ENCODE data around the gene YIPF1.
"Not testable (repeated sequence)": the region's sequence is repeated elsewhere in the genome, so short reads cannot be mapped to it uniquely, and the experiment has no call there.

The YIPF1 gene

DNA sequence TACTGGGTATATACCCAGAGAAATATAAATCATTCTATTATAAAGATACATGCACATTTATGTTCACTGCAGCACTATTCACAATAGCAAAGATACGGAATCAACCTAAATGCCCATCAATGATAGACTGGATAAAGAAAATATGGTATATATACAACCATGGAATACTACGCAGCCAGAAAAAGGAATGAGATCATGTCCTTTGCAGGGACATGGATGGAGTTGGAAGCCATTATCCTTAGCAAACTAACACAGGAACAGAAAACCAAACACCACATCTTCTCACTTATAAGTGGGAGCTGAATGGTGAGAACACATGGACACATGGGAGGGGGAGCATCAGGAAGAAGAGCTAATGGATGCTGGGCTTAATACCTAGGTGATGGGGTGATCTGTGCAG lies 7.7 kb downstream of the YIPF1 start:
- H3K4me3 Mint-ChIP-seq; H3K4me1 Mint-ChIP-seq (ENCODE audit: low read depth); H3K27ac Mint-ChIP-seq; H3K27me3 Mint-ChIP-seq (ENCODE audit: low read depth); H3K9me3 Mint-ChIP-seq: not testable (repeated sequence)
- peaks cover 38% of the 10 kb centered on the region for H3K36me3 Mint-ChIP-seq (ENCODE audit: low read depth)

DNA sequence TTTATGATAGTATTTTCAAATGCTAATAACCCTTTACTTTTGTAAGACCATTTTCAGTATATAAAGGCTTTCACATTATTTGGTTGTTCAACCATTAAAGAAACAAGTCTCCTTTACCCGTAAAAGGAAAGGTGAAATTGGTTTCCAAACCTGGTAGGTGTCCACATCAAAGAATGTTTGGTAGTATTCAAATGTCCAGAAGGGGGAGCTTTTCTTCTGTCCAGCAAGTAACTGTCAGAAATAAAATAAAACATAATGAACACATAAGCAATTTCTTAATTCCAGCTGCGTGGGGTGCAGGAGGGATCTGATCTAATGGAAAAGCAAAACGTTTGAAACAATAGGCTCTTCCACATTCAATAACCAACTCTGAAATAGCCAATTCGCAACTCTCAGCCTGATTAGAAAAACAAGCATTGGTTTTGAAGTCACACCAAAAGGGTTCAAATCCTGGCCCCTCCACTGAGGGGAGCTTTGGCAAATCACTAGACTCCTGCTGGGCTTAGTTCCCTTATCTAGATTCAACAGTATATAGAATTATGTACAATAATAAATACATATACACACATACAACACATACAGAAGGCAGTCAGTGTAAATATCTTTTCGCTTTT lies 11.0 kb downstream of the YIPF1 start:
- H3K9me3 Mint-ChIP-seq = peaks cover 4% of the 10 kb centered on the region
- H3K4me1 Mint-ChIP-seq (ENCODE audit: low read depth) = no peaks in the 10 kb centered on the region
- H3K27ac Mint-ChIP-seq = no peak overlapping the region
- no peaks in the 10 kb centered on the region for H3K27me3 Mint-ChIP-seq (ENCODE audit: low read depth)
- peaks cover 37% of the 10 kb centered on the region for H3K36me3 Mint-ChIP-seq (ENCODE audit: low read depth)
- no peak overlapping the region for H3K4me3 Mint-ChIP-seq

GRCh38 chr1:53875150-53875549 lies 14.4 kb downstream of the YIPF1 start:
- not testable (repeated sequence) for H3K4me3 Mint-ChIP-seq; H3K9me3 Mint-ChIP-seq; H3K4me1 Mint-ChIP-seq (ENCODE audit: low read depth); H3K27ac Mint-ChIP-seq; H3K27me3 Mint-ChIP-seq (ENCODE audit: low read depth)
- H3K36me3 Mint-ChIP-seq (ENCODE audit: low read depth) = peaks cover 26% of the 10 kb centered on the region

DNA sequence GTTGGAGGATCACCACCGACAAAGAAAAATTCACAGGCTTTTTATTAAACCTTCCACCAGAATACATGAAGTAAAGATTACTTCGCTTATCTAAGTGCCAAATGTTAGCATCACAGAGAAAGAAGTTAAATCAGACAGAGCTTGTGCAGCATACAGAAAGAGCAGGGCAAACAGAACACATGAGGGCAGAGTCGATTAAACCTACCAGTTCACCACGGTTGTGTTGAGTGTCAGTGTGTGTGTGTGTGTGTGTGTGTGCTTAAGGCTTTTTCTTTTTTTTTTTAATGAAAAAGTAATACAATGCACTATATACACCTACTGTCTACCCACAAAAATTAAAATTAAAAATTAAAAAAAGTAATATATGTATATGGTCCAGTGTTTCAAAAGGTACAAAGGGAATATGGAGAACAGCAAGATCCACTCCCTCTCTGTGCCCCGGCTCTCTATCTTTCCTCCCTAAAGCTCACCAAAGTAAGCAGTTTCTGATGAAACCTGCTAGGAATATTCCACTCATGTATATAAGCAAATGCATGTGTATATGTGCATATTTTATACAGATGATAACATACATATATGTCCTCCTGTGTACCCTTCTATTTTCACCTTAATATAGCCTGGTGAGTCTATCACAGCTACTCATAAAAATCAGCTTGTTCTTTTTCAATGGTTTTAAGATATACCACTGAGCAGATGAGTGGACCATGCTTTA lies 17.7 kb downstream of the YIPF1 start:
- Mint-ChIP-seq H3K9me3 (no peaks in the 10 kb centered on the region), H3K4me3 (no peak overlapping the region), H3K4me1 (ENCODE audit: low read depth) (no peaks in the 10 kb centered on the region), H3K27me3 (ENCODE audit: low read depth) (no peaks in the 10 kb centered on the region), H3K36me3 (ENCODE audit: low read depth) (peaks cover 21% of the 10 kb centered on the region), H3K27ac (no peak overlapping the region)

GRCh38 chr1:53871221-53871620 lies 18.4 kb downstream of the YIPF1 start:
- Mint-ChIP-seq H3K4me3 (no peak overlapping the region), H3K27me3 (ENCODE audit: low read depth) (no peaks in the 10 kb centered on the region), H3K9me3 (no peaks in the 10 kb centered on the region), H3K4me1 (ENCODE audit: low read depth) (no peaks in the 10 kb centered on the region), H3K27ac (no peak overlapping the region), H3K36me3 (ENCODE audit: low read depth) (peaks cover 20% of the 10 kb centered on the region)

- Mint-ChIP-seq H3K4me1 (ENCODE audit: low read depth) (no peaks in the 10 kb centered on the region), H3K27me3 (ENCODE audit: low read depth) (no peaks in the 10 kb centered on the region), H3K4me3 (no peak overlapping the region), H3K27ac (no peak overlapping the region), H3K36me3 (ENCODE audit: low read depth) (peaks cover 16% of the 10 kb centered on the region), H3K9me3 (no peaks in the 10 kb centered on the region)
Observed at GRCh38 chr1:53869454-53870117, 20.0 kb downstream of the YIPF1 start.

- Mint-ChIP-seq H3K27ac (no peak overlapping the region), H3K36me3 (ENCODE audit: low read depth) (peaks cover 16% of the 10 kb centered on the region), H3K4me3 (no peak overlapping the region), H3K27me3 (ENCODE audit: low read depth) (no peaks in the 10 kb centered on the region), H3K4me1 (ENCODE audit: low read depth) (no peaks in the 10 kb centered on the region), H3K9me3 (no peaks in the 10 kb centered on the region)
Observed at GRCh38 chr1:53868565-53868964, 21.0 kb downstream of the YIPF1 start.

DNA sequence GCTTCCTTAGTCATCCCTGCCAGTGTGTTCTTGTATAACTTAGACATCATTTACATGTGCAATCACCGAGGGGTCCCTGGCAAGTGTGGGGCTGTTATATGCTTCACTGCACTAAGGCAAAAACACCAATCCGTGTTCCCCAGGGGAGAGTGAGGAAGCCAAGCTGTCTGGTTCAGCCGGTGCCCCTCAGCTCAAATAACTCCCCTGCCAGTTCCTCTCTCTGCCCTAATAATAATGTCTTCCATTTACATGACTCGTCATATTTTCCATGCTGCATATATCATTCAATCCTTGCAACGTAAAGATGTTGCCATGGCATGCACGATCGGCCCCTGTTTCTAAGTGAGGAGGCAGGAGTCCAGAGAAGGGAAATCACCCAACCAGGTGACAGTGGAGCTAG lies 27.1 kb downstream of the YIPF1 start:
- Mint-ChIP-seq H3K4me3 (no peak overlapping the region), H3K27me3 (ENCODE audit: low read depth) (no peaks in the 10 kb centered on the region), H3K36me3 (ENCODE audit: low read depth) (peaks cover 13% of the 10 kb centered on the region), H3K9me3 (no peaks in the 10 kb centered on the region), H3K27ac (no peak overlapping the region), H3K4me1 (ENCODE audit: low read depth) (peaks cover 8% of the 10 kb centered on the region)

- Mint-ChIP-seq H3K27me3 (ENCODE audit: low read depth) (no peaks in the 10 kb centered on the region), H3K4me1 (ENCODE audit: low read depth) (peaks cover 8% of the 10 kb centered on the region), H3K36me3 (ENCODE audit: low read depth) (peaks cover 10% of the 10 kb centered on the region), H3K9me3 (no peaks in the 10 kb centered on the region), H3K27ac (no peak overlapping the region), H3K4me3 (no peak overlapping the region)
Observed at GRCh38 chr1:53860967-53861411, 28.6 kb downstream of the YIPF1 start.

DNA sequence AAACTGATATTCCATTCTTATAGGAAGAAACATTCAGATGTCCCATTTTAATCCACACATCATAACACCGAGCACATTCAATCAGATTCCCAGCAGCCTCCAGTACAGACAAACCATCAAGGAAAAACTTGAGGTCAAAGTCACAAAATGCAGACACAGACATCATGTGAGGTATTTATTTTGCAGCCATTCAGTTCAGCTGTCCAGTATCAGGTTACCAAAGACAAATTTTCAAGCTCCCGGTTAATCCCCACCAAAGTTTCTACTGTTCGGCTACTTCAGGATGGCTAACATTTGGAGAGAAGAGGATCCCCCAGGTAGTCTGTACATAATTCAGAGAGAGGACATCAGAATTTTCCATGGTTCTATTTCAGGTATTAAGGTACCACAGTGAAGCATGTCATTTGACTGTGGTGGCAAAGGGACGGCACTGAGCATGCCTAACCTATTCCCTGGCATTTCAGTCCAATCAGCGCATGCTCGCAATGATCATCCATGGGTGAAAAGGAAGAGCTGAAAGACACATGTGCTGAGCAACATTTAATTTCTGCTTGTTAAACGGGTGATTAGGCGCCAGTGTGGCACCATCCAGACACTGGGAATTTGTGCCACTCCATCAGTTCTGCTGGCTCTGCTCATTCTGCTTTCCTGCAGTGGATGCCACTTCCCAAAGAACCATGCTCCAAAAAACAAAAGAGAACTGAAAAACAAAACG lies 37.9 kb downstream of the YIPF1 start:
- H3K4me1 Mint-ChIP-seq (ENCODE audit: low read depth) = no peaks in the 10 kb centered on the region
- H3K27me3 Mint-ChIP-seq (ENCODE audit: low read depth) = no peaks in the 10 kb centered on the region
- peaks cover 17% of the 10 kb centered on the region for H3K36me3 Mint-ChIP-seq (ENCODE audit: low read depth)
- no peak overlapping the region for H3K27ac Mint-ChIP-seq
- no peak overlapping the region for H3K4me3 Mint-ChIP-seq
- H3K9me3 Mint-ChIP-seq = no peaks in the 10 kb centered on the region

- no peaks in the 10 kb centered on the region for H3K4me1 Mint-ChIP-seq (ENCODE audit: low read depth)
- H3K27ac Mint-ChIP-seq = no peak overlapping the region
- no peak overlapping the region for H3K4me3 Mint-ChIP-seq
- H3K9me3 Mint-ChIP-seq = no peaks in the 10 kb centered on the region
- H3K27me3 Mint-ChIP-seq (ENCODE audit: low read depth) = peaks cover 2% of the 10 kb centered on the region
- H3K36me3 Mint-ChIP-seq (ENCODE audit: low read depth) = peaks cover 13% of the 10 kb centered on the region
Observed at GRCh38 chr1:53850082-53850673, 39.4 kb downstream of the YIPF1 start.

DNA sequence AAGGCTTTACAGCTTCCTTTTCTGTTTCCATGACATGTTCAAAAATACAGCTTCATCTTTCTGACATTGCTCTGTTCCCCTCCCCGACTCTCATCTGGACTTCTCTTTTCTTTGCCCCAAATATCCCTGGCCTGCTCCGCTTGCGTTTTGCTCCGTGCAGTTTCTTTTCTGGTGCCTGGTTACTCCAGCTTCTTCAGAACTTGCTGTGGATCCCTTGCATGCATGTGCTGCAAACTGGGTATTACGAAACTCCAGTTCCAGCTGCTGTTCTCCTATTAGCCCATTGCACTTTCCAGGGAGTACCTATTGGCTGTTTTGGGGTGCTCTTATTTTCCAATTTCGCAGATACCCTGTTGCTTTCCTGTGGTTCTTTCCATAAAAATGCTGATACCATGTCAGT lies 41.6 kb downstream of the YIPF1 start:
- peaks cover 4% of the 10 kb centered on the region for H3K36me3 Mint-ChIP-seq (ENCODE audit: low read depth)
- no peaks in the 10 kb centered on the region for H3K4me1 Mint-ChIP-seq (ENCODE audit: low read depth)
- H3K27me3 Mint-ChIP-seq (ENCODE audit: low read depth) = peaks cover 4% of the 10 kb centered on the region
- no peak overlapping the region for H3K4me3 Mint-ChIP-seq
- no peak overlapping the region for H3K27ac Mint-ChIP-seq
- H3K9me3 Mint-ChIP-seq = no peaks in the 10 kb centered on the region

- Mint-ChIP-seq H3K27ac (no peak overlapping the region), H3K9me3 (peaks cover 13% of the 10 kb centered on the region), H3K27me3 (ENCODE audit: low read depth) (peaks cover 4% of the 10 kb centered on the region), H3K4me1 (ENCODE audit: low read depth) (peaks cover 9% of the 10 kb centered on the region), H3K4me3 (no peak overlapping the region), H3K36me3 (ENCODE audit: low read depth) (peaks cover 5% of the 10 kb centered on the region)
Observed at GRCh38 chr1:53842347-53842746, 47.2 kb downstream of the YIPF1 start.

DNA sequence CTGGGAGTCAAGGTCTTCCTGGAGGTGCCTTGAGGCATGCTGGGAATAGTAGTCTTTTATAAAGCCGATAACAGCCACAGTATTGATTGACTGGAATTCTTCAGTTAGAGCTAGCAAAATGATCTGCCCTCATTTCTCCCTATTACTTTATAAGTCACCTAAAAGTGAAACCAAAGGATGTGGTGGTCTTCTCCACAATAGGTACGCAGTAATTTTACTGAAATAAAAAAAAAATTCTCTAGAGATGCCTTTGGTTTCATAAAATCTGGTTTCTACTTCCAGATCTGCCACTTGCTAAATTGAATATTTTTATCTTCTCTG lies 51.0 kb downstream of the YIPF1 start:
- H3K27me3 Mint-ChIP-seq (ENCODE audit: low read depth) = no peaks in the 10 kb centered on the region
- H3K36me3 Mint-ChIP-seq (ENCODE audit: low read depth) = peaks cover 5% of the 10 kb centered on the region
- peak overlapping the region; percentile 96 for H3K27ac Mint-ChIP-seq
- H3K4me1 Mint-ChIP-seq (ENCODE audit: low read depth) = peaks cover 21% of the 10 kb centered on the region
- H3K4me3 Mint-ChIP-seq = peak overlapping the region; percentile 100
- H3K9me3 Mint-ChIP-seq = peaks cover 13% of the 10 kb centered on the region

All from T-helper 1 cell treated with Interleukin-12 subunit alpha and Interleukin-12 subunit beta and Interleukin-4 antibody, amounts not matched to agents 30 μg/mL and 1 μg/mL, for 36 hours (primary cell).